Kidney epithelial cell (primary cell): Measurements from ENCODE around the gene PM20D1. TPM values are rescaled to one million over a fixed set of nuclear protein-coding genes. Genes with fewer than 3 reads are reported as not detected.

ENCODE experiments used
- DNase-seq: peaks from one replicate; pipeline ENCODE4 v3.0.0-alpha.2; 2010; ENCODE audit warnings: low read depth
- H3K27me3 ChIP-seq: 2 replicates; pipeline ENCODE4 v1.6.0; 2011; ENCODE audit warnings: low read length; ENCODE audit not compliant: control insufficient read depth, insufficient read depth
- H3K36me3 ChIP-seq: 2 replicates; pipeline ENCODE4 v1.5.1; 2011; ENCODE audit warnings: low read length; ENCODE audit not compliant: control insufficient read depth, insufficient read depth
- H3K4me3 ChIP-seq: 2 replicates; pipeline ENCODE4 v1.5.1; 2011; ENCODE audit warnings: low read depth, mild to moderate bottlenecking, control low read depth, low read length
- CTCF ChIP-seq: IDR thresholded peaks from 2 replicates; pipeline ENCODE4 v1.5.1; 2011; ENCODE audit warnings: mild to moderate bottlenecking, moderate library complexity, low read length, control low read depth, inconsistent platforms; ENCODE audit not compliant: insufficient read depth, poor library complexity, severe bottlenecking
- total RNA-seq: library from RNA; depleted of rRNA; stranded (reverse); fragments of >200 nt; gene quantifications from 2 replicates; pipeline ENCODE4 v1.2.3, GENCODE V29; 2015

The PM20D1 gene
- total RNA-seq, 1 donor from 2014 or later = 0.04 TPM

GRCh38 chr1:205804605-205805004 is 45.3 kb downstream of the PM20D1 start:
- Histone ChIP-seq H3K4me3 (no peak overlapping the region), H3K27me3 (no peaks in the 10 kb centered on the region), H3K36me3 (no peaks in the 10 kb centered on the region)
- no peak for DNase-seq
- no peak for TF ChIP-seq CTCF

- H3K36me3 ChIP-seq = no peaks in the 10 kb centered on the region
- TF ChIP-seq CTCF = no peak
- no peak overlapping the region for H3K4me3 ChIP-seq
Measured at GRCh38 chr1:205803986-205804385, 45.9 kb downstream of the PM20D1 start.

GRCh38 chr1:205802060-205802459 is 47.9 kb downstream of the PM20D1 start:
- Histone ChIP-seq H3K27me3 (no peaks in the 10 kb centered on the region), H3K4me3 (no peak overlapping the region), H3K36me3 (no peaks in the 10 kb centered on the region)
- no peak for TF ChIP-seq CTCF
- DNase-seq = no peak

More at GRCh38 chr1:205803986-205804385, 45.9 kb downstream of the PM20D1 start:
- H3K27me3 ChIP-seq = no peaks in the 10 kb centered on the region
- no peak for DNase-seq

- Histone ChIP-seq H3K36me3 (no peaks in the 10 kb centered on the region), H3K4me3 (no peak overlapping the region)
- DNase-seq = no peak
Measured at GRCh38 chr1:205800981-205801703, 48.8 kb downstream of the PM20D1 start.

DNA sequence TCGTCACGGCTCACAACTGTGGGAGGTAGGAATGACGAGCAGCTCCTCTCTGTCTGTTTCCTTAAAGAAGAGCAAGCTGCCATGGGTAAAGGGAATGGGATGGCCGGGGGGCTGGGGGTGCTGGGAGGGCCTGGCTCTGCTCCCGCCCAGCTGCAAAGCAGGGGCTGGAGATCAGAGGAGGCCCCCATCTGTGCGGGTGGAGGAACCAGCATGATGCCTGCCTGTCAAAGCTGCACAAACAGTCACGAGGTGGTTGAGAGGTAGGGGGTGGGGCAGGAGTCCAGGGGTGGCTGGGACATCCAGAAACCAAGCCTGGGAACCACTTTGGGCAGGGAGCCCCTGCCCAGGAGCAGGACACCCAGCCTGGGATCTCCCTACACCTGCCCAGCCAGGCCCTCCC is 49.5 kb downstream of the PM20D1 start:
- no peaks in the 10 kb centered on the region for H3K27me3 ChIP-seq
- no peak for DNase-seq
- no peak for TF ChIP-seq CTCF
- H3K36me3 ChIP-seq = no peaks in the 10 kb centered on the region
- H3K4me3 ChIP-seq = no peak overlapping the region

More at GRCh38 chr1:205800981-205801703, 48.8 kb downstream of the PM20D1 start:
- TF ChIP-seq CTCF = no peak
- H3K27me3 ChIP-seq = no peaks in the 10 kb centered on the region

DNA sequence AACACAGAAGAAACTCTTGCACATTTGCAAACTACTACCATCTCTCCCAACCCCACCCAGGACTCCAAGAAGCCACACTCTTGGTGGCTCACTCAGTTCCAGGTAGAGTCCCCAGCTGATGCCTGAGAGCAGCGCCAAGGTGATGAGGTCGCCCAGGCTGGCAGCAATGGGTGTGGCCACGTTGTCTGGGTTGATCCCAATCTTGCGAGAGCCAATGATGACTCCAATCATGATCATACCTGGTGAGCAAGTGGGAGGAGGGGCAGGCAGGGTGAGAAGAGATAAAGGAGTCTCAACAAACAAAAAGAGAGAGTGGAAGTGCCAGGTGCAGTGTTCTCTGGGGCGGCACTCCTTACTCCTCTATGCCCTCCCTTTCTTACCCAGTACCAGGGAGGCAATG is 51.4 kb downstream of the PM20D1 start:
- no peak for DNase-seq
- TF ChIP-seq CTCF = no peak
- Histone ChIP-seq H3K4me3 (no peak overlapping the region), H3K36me3 (no peaks in the 10 kb centered on the region), H3K27me3 (no peaks in the 10 kb centered on the region)
